HG03457 (cell line): Measurements from ENCODE around the gene NIBAN1.
"Not testable (repeated sequence)": the region's sequence is repeated elsewhere in the genome, so short reads cannot be mapped to it uniquely, and the experiment has no call there.

Source experiments
- ATAC-seq: cut with Tn5 transposase; IDR thresholded peaks from one replicate; pipeline ENCODE4 v1.9.1; 2021; ENCODE audit warnings: moderate number of reproducible peaks; ENCODE audit not compliant: unreplicated experiment

NIBAN1 gene

GRCh38 chr1:184973272-184974055, 844 bp downstream of the NIBAN1 start:
- ATAC-seq = peak; percentile 55

- ATAC-seq = no peak
Measured at GRCh38 chr1:184972315-184973055, 1.8 kb downstream of the NIBAN1 start.

GRCh38 chr1:184971522-184972265, 2.6 kb downstream of the NIBAN1 start:
- ATAC-seq = no peak

- ATAC-seq = no peak
Measured at GRCh38 chr1:184970691-184971161, 3.6 kb downstream of the NIBAN1 start.

- no peak for ATAC-seq
Measured at GRCh38 chr1:184966989-184967388, 7.3 kb downstream of the NIBAN1 start.

- no peak for ATAC-seq
Measured at GRCh38 chr1:184965944-184966860, 8.1 kb downstream of the NIBAN1 start.

- ATAC-seq = no peak
Measured at GRCh38 chr1:184965439-184965838, 8.9 kb downstream of the NIBAN1 start.

GRCh38 chr1:184959626-184960025, 14.7 kb downstream of the NIBAN1 start:
- ATAC-seq = no peak

- ATAC-seq = no peak
Measured at GRCh38 chr1:184958554-184959353, 15.6 kb downstream of the NIBAN1 start.

GRCh38 chr1:184957901-184958300, 16.4 kb downstream of the NIBAN1 start:
- not testable (repeated sequence) for ATAC-seq

GRCh38 chr1:184956999-184957700, 17.2 kb downstream of the NIBAN1 start:
- ATAC-seq = no peak

GRCh38 chr1:184954232-184954995, 19.9 kb downstream of the NIBAN1 start:
- no peak for ATAC-seq

- ATAC-seq = no peak
Measured at GRCh38 chr1:184953600-184954219, 20.6 kb downstream of the NIBAN1 start.

GRCh38 chr1:184952428-184952827, 21.9 kb downstream of the NIBAN1 start:
- no peak for ATAC-seq

- no peak for ATAC-seq
Measured at GRCh38 chr1:184951788-184952187, 22.5 kb downstream of the NIBAN1 start.

- ATAC-seq = no peak
Measured at GRCh38 chr1:184950906-184951305, 23.4 kb downstream of the NIBAN1 start.

GRCh38 chr1:184950227-184950626, 24.1 kb downstream of the NIBAN1 start:
- ATAC-seq = no peak
